Neural progenitor cell (in vitro differentiated cells): ENCODE data around the gene MMD. TPM values are rescaled to one million over a fixed set of nuclear protein-coding genes. Genes with fewer than 3 reads are reported as not detected.

ENCODE experiments used
- DNase-seq: peaks from one replicate; pipeline ENCODE4 v3.0.0-alpha.2; 2016; ENCODE audit warnings: low spot score
- H2AFZ ChIP-seq: fragments of 200-600 bp; sonication (generic); replicated peaks from 2 replicates; pipeline ENCODE4 v1.6.1; 2016; ENCODE audit warnings: antibody characterized with exemption
- H3F3A ChIP-seq: fragments of 200-600 bp; sonication (generic); 2 replicates; pipeline ENCODE4 v1.6.1; 2016; ENCODE audit warnings: antibody characterized with exemption, low read depth
- H3K27ac ChIP-seq: fragments of 200-600 bp; sonication (generic); 2 replicates; pipeline ENCODE4 v1.5.1; 2016; ENCODE audit warnings: mild to moderate bottlenecking
- H3K27me3 ChIP-seq: fragments of 200-600 bp; sonication (generic); 2 replicates; pipeline ENCODE4 v1.6.1; 2016; ENCODE audit warnings: mild to moderate bottlenecking, moderate library complexity
- H3K36me3 ChIP-seq: fragments of 200-600 bp; sonication (generic); 2 replicates; pipeline ENCODE4 v1.5.1; 2016
- H3K4me1 ChIP-seq: fragments of 200-600 bp; sonication (generic); 2 replicates; pipeline ENCODE4 v1.6.1; 2016; ENCODE audit warnings: mixed run types
- H3K4me2 ChIP-seq: fragments of 200-600 bp; sonication (generic); 2 replicates; pipeline ENCODE4 v1.6.1; 2016
- H3K4me3 ChIP-seq: fragments of 200-600 bp; sonication (generic); 2 replicates; pipeline ENCODE4 v1.5.1; 2016
- H3K79me2 ChIP-seq: fragments of 200-600 bp; sonication (generic); 2 replicates; pipeline ENCODE4 v1.6.1; 2016; ENCODE audit warnings: low read depth
- H3K9ac ChIP-seq: fragments of 200-600 bp; sonication (generic); 2 replicates; pipeline ENCODE4 v1.6.1; 2016
- H3K9me3 ChIP-seq: fragments of 200-600 bp; sonication (generic); 2 replicates; pipeline ENCODE4 v1.5.1; 2016; ENCODE audit warnings: low read depth
- H4K20me1 ChIP-seq: fragments of 200-600 bp; sonication (generic); 2 replicates; pipeline ENCODE4 v1.6.1; 2016; ENCODE audit warnings: low read depth
- H3K27ac Mint-ChIP-seq: 3 replicates; pipeline ENCODE4 v1.8.0; 2021; ENCODE audit warnings: mixed read lengths
- H3K27me3 Mint-ChIP-seq: 2 replicates; pipeline ENCODE4 v1.8.0; 2022; ENCODE audit warnings: low read depth, mild to moderate bottlenecking, inconsistent platforms, moderate library complexity, mixed read lengths; ENCODE audit not compliant: insufficient read depth
- H3K36me3 Mint-ChIP-seq: 3 replicates; pipeline ENCODE4 v1.8.0; 2021; ENCODE audit warnings: mixed read lengths
- H3K4me1 Mint-ChIP-seq: 3 replicates; pipeline ENCODE4 v1.8.0; 2021; ENCODE audit warnings: mixed read lengths
- H3K4me3 Mint-ChIP-seq: 3 replicates; pipeline ENCODE4 v1.8.0; 2021; ENCODE audit warnings: mild to moderate bottlenecking, moderate library complexity, mixed read lengths
- H3K9me3 Mint-ChIP-seq: 3 replicates; pipeline ENCODE4 v1.8.0; 2020; ENCODE audit warnings: mixed read lengths
- CTCF ChIP-seq: fragments of 200-600 bp; sonication (generic); IDR thresholded peaks from 2 replicates; pipeline ENCODE4 v1.5.1; 2017; ENCODE audit warnings: antibody characterized with exemption, mild to moderate bottlenecking
- EZH2 ChIP-seq: fragments of 200-600 bp; sonication (generic); IDR thresholded peaks from 2 replicates; pipeline ENCODE4 v1.6.1; 2017; ENCODE audit warnings: antibody characterized with exemption, mild to moderate bottlenecking, moderate library complexity
- EZH2phosphoT487 ChIP-seq: fragments of 200-600 bp; sonication (generic); IDR thresholded peaks from 2 replicates; pipeline ENCODE4 v1.6.1; 2017; ENCODE audit warnings: antibody characterized with exemption
- total RNA-seq: library from RNA; depleted of rRNA; stranded (reverse); fragments of >200 nt; gene quantifications from 2 replicates; pipeline ENCODE4 v1.2.3, GENCODE V29; 2015; ENCODE audit warnings: low replicate concordance

The MMD gene
- total RNA-seq, 1 donor from 2014 or later, result 122 TPM

DNA sequence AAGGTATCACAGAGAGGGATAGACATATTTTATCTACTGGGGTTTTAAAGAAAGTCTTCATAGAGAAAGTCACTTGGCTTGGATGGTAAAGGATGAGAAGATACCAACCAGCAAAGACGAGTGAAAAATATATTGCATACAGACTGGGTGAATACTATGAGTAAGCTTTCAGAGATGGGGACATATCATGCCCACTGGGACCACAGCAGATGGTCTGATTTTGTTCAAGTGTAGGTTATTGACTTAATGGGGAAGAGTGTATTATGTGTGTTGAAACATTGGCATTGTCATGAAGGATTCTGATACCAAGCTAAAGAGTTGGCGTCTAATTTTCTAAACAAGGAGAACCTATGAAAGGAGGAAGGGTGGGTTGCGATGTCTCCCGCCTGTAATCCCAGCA lies 13.8 kb upstream of the MMD start:
- Histone ChIP-seq H3F3A (peaks cover 20% of the 10 kb centered on the region), H3K27me3 (no peaks in the 10 kb centered on the region), H3K27ac (no peak overlapping the region), H4K20me1 (no peaks in the 10 kb centered on the region), H3K4me3 (no peak overlapping the region), H3K4me1 (peaks cover 15% of the 10 kb centered on the region), H3K79me2 (no peaks in the 10 kb centered on the region), H3K9me3 (no peaks in the 10 kb centered on the region), H3K36me3 (no peaks in the 10 kb centered on the region), H3K4me2 (no peak overlapping the region), H2AFZ (no peak overlapping the region), H3K9ac (no peak overlapping the region)
- Mint-ChIP-seq H3K4me3 (no peak overlapping the region), H3K27me3 (peaks cover 4% of the 10 kb centered on the region), H3K27ac (no peak overlapping the region), H3K9me3 (no peaks in the 10 kb centered on the region), H3K36me3 (no peaks in the 10 kb centered on the region), H3K4me1 (peaks cover 27% of the 10 kb centered on the region)
- TF ChIP-seq EZH2phosphoT487, result no peak
- no peak for TF ChIP-seq CTCF
- TF ChIP-seq EZH2, result no peak
- DNase-seq, result no peak

GRCh38 chr17:55434721-55435120 lies 13.1 kb upstream of the MMD start:
- DNase-seq, result no peak
- peaks cover 24% of the 10 kb centered on the region for H3K4me1 Mint-ChIP-seq
- no peak overlapping the region for H3K4me3 Mint-ChIP-seq
- Histone ChIP-seq H3K4me1 (peaks cover 15% of the 10 kb centered on the region), H3K27me3 (no peaks in the 10 kb centered on the region), H3K4me2 (no peak overlapping the region), H2AFZ (no peak overlapping the region), H3K4me3 (no peak overlapping the region), H3K9ac (no peak overlapping the region), H3K36me3 (no peaks in the 10 kb centered on the region), H3K79me2 (no peaks in the 10 kb centered on the region), H3F3A (peaks cover 20% of the 10 kb centered on the region), H4K20me1 (no peaks in the 10 kb centered on the region), H3K9me3 (no peaks in the 10 kb centered on the region), H3K27ac (no peak overlapping the region)
- TF ChIP-seq CTCF (no peak), EZH2 (no peak), EZH2phosphoT487 (no peak)
- peaks cover 4% of the 10 kb centered on the region for H3K27me3 Mint-ChIP-seq
- H3K36me3 Mint-ChIP-seq, result no peaks in the 10 kb centered on the region
- H3K9me3 Mint-ChIP-seq, result no peaks in the 10 kb centered on the region
- no peak overlapping the region for H3K27ac Mint-ChIP-seq

- Histone ChIP-seq H2AFZ (peak overlapping the region; percentile 1), H3F3A (peaks cover 20% of the 10 kb centered on the region), H4K20me1 (no peaks in the 10 kb centered on the region), H3K9me3 (no peaks in the 10 kb centered on the region), H3K27me3 (no peaks in the 10 kb centered on the region), H3K27ac (no peak overlapping the region), H3K79me2 (no peaks in the 10 kb centered on the region), H3K4me3 (no peak overlapping the region), H3K9ac (no peak overlapping the region), H3K4me1 (peaks cover 15% of the 10 kb centered on the region), H3K36me3 (no peaks in the 10 kb centered on the region), H3K4me2 (no peak overlapping the region)
- H3K27me3 Mint-ChIP-seq, result peaks cover 2% of the 10 kb centered on the region
- no peaks in the 10 kb centered on the region for H3K36me3 Mint-ChIP-seq
- TF ChIP-seq CTCF (no peak), EZH2phosphoT487 (no peak), EZH2 (no peak)
- H3K4me1 Mint-ChIP-seq, result peaks cover 24% of the 10 kb centered on the region
- no peak overlapping the region for H3K4me3 Mint-ChIP-seq
- no peak for DNase-seq
- H3K9me3 Mint-ChIP-seq, result no peaks in the 10 kb centered on the region
- H3K27ac Mint-ChIP-seq, result no peak overlapping the region
Observed at GRCh38 chr17:55433629-55434422, 12.2 kb upstream of the MMD start.
